ENCODE data around the gene TMEM63C. TPM values are rescaled to one million over a fixed set of nuclear protein-coding genes. Genes with fewer than 3 reads are reported as not detected.

The TMEM63C gene
- total and polyA plus RNA-seq, 2 donors (not counting 1 experiment from before 2014, with no cell fraction given) = 0.63 to 3.2 TPM

DNA sequence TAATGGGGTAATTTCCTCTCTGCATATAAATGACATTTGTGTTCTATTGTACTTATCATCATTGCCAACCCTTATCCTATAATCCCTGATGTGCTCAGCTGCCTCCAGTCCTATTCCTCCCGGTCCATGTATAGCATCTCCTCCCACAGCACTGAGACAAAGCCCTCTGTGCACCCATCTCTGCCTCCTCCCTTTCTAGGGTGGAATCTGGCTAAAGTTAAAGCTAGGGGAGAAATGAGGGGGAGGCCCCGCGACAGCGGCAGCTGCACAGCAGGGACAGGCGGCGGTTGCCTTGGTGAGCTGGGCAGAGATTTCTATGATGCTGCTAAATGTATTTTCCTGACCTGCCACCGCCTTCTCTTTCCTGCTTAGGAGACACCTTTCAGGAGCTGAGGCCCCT, 27.2 kb upstream of the TMEM63C start:
- no peak overlapping the region for H3K4me2 ChIP-seq (replicated peaks; ENCODE audit: low read depth, low read length, poor library complexity, severe bottlenecking)
- WGBS (ENCODE audit: insufficient coverage) = 74% methylated on average over 3 of the region's 7 CpGs

DNA sequence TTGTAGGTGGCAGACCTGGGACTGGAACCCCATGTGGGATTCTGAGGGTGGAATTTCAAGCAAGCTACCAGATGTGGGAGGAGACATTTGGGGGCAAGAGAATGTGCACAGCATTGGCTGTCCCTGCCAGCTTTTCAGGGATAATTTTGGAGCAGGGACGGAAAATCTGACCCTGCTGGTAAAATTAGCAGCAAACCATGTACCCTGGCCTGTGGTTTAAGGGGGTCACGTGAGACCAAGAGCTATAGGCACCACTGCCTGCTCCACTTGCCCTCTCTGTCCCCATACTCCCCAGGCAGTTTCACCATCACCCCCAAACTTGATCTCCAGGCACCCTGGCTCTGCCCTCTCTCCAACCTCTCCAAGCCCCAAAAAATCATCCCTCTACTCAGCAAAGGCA, 26.5 kb upstream of the TMEM63C start:
- Histone ChIP-seq H3K4me3 (ENCODE audit: control extremely low read depth in 1 of 5, extremely low read depth in 1 of 5, insufficient read depth in 1 of 5, low read depth in 2 of 5, low read length in 4 of 5) (no peak overlapping the region), H3K4me1 (ENCODE audit: control insufficient read depth in 2 of 2, insufficient read depth in 2 of 2, low read length in 2 of 2) (no peaks in the 10 kb centered on the region), H3K9ac (ENCODE audit: low read length) (no peak overlapping the region), H3K27me3 (replicated peaks in 1 of 4; ENCODE audit: control extremely low read depth in 1 of 4, control insufficient read depth in 3 of 4, insufficient read depth in 4 of 4, low read length in 3 of 4) (peaks cover 0 to 40% (median 3%) of the 10 kb centered on the region in 4 experiments), H3K9me3 (ENCODE audit: control extremely low read depth in 1 of 3, control insufficient read depth in 2 of 3, insufficient read depth in 1 of 3, low read length in 2 of 3) (peaks cover 0 to 3% (median 0%) of the 10 kb centered on the region in 3 donors), H4K20me1 (ENCODE audit: control insufficient read depth, insufficient read depth, low read length, poor library complexity, severe bottlenecking) (no peaks in the 10 kb centered on the region), H3K27ac (ENCODE audit: low read length in 2 of 2) (no peak overlapping the region), H2AFZ (ENCODE audit: insufficient read depth, low read depth, low read length, poor library complexity, severe bottlenecking) (no peak overlapping the region), H3K4me2 (replicated peaks; ENCODE audit: low read depth, low read length, poor library complexity, severe bottlenecking) (no peak overlapping the region), H3K36me3 (replicated peaks in 1 of 2; ENCODE audit: control extremely low read depth in 1 of 2, control insufficient read depth in 1 of 2, extremely low read depth in 1 of 2, insufficient read depth in 2 of 2, low read length in 1 of 2) (no peaks in the 10 kb centered on the region), H3K79me2 (ENCODE audit: control insufficient read depth, insufficient read depth, low read length) (no peaks in the 10 kb centered on the region)
- H3K4me1 Mint-ChIP-seq = no peaks in the 10 kb centered on the region
- H3K27me3 Mint-ChIP-seq = peaks cover 45% of the 10 kb centered on the region
- no peak overlapping the region for H3K27ac Mint-ChIP-seq
- H3K9me3 Mint-ChIP-seq (ENCODE audit: insufficient read depth) = no peaks in the 10 kb centered on the region
- ATAC-seq (ENCODE audit: low read depth) = no peak
- intact Hi-C loops (cut with micrococcal nuclease) = no loop called here
- no peak overlapping the region for H3K4me3 Mint-ChIP-seq
- ChIA-PET CTCF (interaction anchor here (7.7 kb wide), 1 partner anchor 159 kb away, joined by 108 read pairs; no protein-coding TSS in a partner anchor), POLR2A (no interaction called here)
- TF ChIP-seq, protein P1, sequence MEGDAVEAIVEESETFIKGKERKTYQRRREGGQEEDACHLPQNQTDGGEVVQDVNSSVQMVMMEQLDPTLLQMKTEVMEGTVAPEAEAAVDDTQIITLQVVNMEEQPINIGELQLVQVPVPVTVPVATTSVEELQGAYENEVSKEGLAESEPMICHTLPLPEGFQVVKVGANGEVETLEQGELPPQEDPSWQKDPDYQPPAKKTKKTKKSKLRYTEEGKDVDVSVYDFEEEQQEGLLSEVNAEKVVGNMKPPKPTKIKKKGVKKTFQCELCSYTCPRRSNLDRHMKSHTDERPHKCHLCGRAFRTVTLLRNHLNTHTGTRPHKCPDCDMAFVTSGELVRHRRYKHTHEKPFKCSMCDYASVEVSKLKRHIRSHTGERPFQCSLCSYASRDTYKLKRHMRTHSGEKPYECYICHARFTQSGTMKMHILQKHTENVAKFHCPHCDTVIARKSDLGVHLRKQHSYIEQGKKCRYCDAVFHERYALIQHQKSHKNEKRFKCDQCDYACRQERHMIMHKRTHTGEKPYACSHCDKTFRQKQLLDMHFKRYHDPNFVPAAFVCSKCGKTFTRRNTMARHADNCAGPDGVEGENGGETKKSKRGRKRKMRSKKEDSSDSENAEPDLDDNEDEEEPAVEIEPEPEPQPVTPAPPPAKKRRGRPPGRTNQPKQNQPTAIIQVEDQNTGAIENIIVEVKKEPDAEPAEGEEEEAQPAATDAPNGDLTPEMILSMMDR (IDR thresholded peaks at IDR 0.05) = no peak
- TF ChIP-seq EZH2 (IDR thresholded peaks at IDR 0.05; ENCODE audit: borderline replicate concordance, insufficient read depth, low read depth, low read length, poor library complexity, severe bottlenecking) = no peak
- DNase-seq = no peak
- WGBS (ENCODE audit: insufficient coverage) = 76% methylated on average over 2 of the region's 2 CpGs

More for the DNA sequence above, 27.2 kb upstream of the TMEM63C start:
- ATAC-seq (ENCODE audit: low read depth) (no peak), DNase-seq (no peak)
- Histone ChIP-seq H3K9ac (ENCODE audit: low read length) (no peak overlapping the region), H3K4me3 (ENCODE audit: control extremely low read depth in 1 of 5, extremely low read depth in 1 of 5, insufficient read depth in 1 of 5, low read depth in 2 of 5, low read length in 4 of 5) (no peak overlapping the region), H3K9me3 (ENCODE audit: control extremely low read depth in 1 of 3, control insufficient read depth in 2 of 3, insufficient read depth in 1 of 3, low read length in 2 of 3) (peaks cover 0 to 3% (median 0%) of the 10 kb centered on the region in 3 donors), H3K27ac (ENCODE audit: low read length in 2 of 2) (no peak overlapping the region), H3K27me3 (replicated peaks in 1 of 4; ENCODE audit: control extremely low read depth in 1 of 4, control insufficient read depth in 3 of 4, insufficient read depth in 4 of 4, low read length in 3 of 4) (peaks cover 0 to 40% (median 3%) of the 10 kb centered on the region in 4 experiments), H4K20me1 (ENCODE audit: control insufficient read depth, insufficient read depth, low read length, poor library complexity, severe bottlenecking) (no peaks in the 10 kb centered on the region), H3K4me1 (ENCODE audit: control insufficient read depth in 2 of 2, insufficient read depth in 2 of 2, low read length in 2 of 2) (no peaks in the 10 kb centered on the region), H3K79me2 (ENCODE audit: control insufficient read depth, insufficient read depth, low read length) (no peaks in the 10 kb centered on the region), H2AFZ (ENCODE audit: insufficient read depth, low read depth, low read length, poor library complexity, severe bottlenecking) (no peak overlapping the region), H3K36me3 (replicated peaks in 1 of 2; ENCODE audit: control extremely low read depth in 1 of 2, control insufficient read depth in 1 of 2, extremely low read depth in 1 of 2, insufficient read depth in 2 of 2, low read length in 1 of 2) (no peaks in the 10 kb centered on the region)
- Mint-ChIP-seq H3K27ac (no peak overlapping the region), H3K4me3 (no peak overlapping the region), H3K9me3 (ENCODE audit: insufficient read depth) (no peaks in the 10 kb centered on the region), H3K4me1 (no peaks in the 10 kb centered on the region), H3K27me3 (peaks cover 47% of the 10 kb centered on the region)
- TF ChIP-seq, protein P1 (IDR thresholded peaks at IDR 0.05) = no peak
- no peak for TF ChIP-seq EZH2 (IDR thresholded peaks at IDR 0.05; ENCODE audit: borderline replicate concordance, insufficient read depth, low read depth, low read length, poor library complexity, severe bottlenecking)
- intact Hi-C loops (cut with micrococcal nuclease) = no loop called here
- ChIA-PET CTCF (interaction anchor here (7.7 kb wide), 1 partner anchor 160 kb away, joined by 108 read pairs; no protein-coding TSS in a partner anchor), POLR2A (interaction anchor here (1.3 kb wide), 1 partner anchor 162 kb away, joined by 3 read pairs; no protein-coding TSS in a partner anchor)
